ENCODE data around the gene CRAMP1.

GRCh38 chr16:1723450-1724147 lies 111.4 kb downstream of the CRAMP1 start:
- TF ChIP-seq EZH2 (IDR thresholded peaks at IDR 0.05; ENCODE audit: insufficient read depth, poor library complexity, severe bottlenecking) (no peak), EZH2phosphoT487 (IDR thresholded peaks at IDR 0.05; ENCODE audit: insufficient read depth, low read depth) (no peak)

Measured in GM23248 (cell line).